ENCODE data around the gene VPS33B. TPM values are rescaled to one million over a fixed set of nuclear protein-coding genes. Genes with fewer than 3 reads are reported as not detected.

VPS33B gene
- total and polyA plus RNA-seq, 10 donors, result 12.1 to 27.6 (median 17.9) TPM

GRCh38 chr15:90952901-90953677, 69.3 kb downstream of the VPS33B start:
- no peak overlapping the region for H3K4me3 ChIP-seq
- H3K27me3 ChIP-seq (replicated peaks in 1 of 7), result no peaks in the 10 kb centered on the region
- no peak for TF ChIP-seq CTCF (IDR thresholded peaks at IDR 0.05 in 8 of 11, conservative IDR thresholded peaks at IDR 0.05 in 3 of 11)
- peak in 1 of 3 donors; percentile 42 for TF ChIP-seq POLR2AphosphoS5 (IDR thresholded peaks at IDR 0.05)
- peaks cover 0 to 68% (median 57%) of the 10 kb centered on the region in 6 donors for H3K36me3 ChIP-seq
- H3K9me3 ChIP-seq, result no peaks in the 10 kb centered on the region
- no peak overlapping the region for H3K27ac ChIP-seq
- DNase-seq, result no peak
- peaks cover 14 to 49% (median 30%) of the 10 kb centered on the region in 6 donors for H3K4me1 ChIP-seq
- WGBS, 5 donors, result 92 to 97% (median 94%) methylated on average over 13 to 14 of the region's 14 CpGs
- intact Hi-C loops (cut with DNase I; ENCODE audit: low total_unique reads), result no loop called here

DNA sequence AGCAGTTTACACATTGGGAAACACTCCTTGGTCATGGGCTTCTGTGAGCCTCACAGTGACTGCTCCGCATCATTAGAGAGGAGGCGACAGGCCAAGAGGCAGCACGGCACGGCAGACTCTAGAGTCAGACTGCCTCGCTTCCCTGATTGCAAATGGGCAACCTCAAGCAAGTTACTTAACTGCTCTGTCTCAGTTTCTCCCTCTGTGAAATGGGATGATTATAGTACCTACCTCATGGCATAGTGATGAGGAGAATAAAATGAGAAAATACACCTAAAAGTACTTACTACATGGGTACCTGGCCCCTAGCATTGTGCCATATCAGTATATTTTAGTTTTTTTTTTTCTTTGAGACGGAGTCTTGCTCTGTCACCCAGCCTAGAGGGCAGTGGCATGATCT, 71.7 kb downstream of the VPS33B start:
- Histone ChIP-seq H3K36me3 (peaks cover 0 to 84% (median 78%) of the 10 kb centered on the region in 6 donors), H3K27ac (no peak overlapping the region), H3K4me3 (no peak overlapping the region), H3K27me3 (replicated peaks in 1 of 7) (no peaks in the 10 kb centered on the region), H3K9me3 (no peaks in the 10 kb centered on the region), H3K4me1 (peaks cover 6 to 28% (median 12%) of the 10 kb centered on the region in 6 donors)
- 94 to 98% (median 97%) methylated on average over 6 of the region's 6 CpGs for WGBS, 5 donors
- no peak for DNase-seq
- TF ChIP-seq POLR2A (IDR thresholded peaks at IDR 0.05) (no peak), CTCF (IDR thresholded peaks at IDR 0.05 in 8 of 11, conservative IDR thresholded peaks at IDR 0.05 in 3 of 11) (no peak), POLR2AphosphoS5 (IDR thresholded peaks at IDR 0.05) (no peak)
- intact Hi-C loops (cut with DNase I; ENCODE audit: low total_unique reads), result no loop called here

- Histone ChIP-seq H3K36me3 (peaks cover 1 to 89% (median 83%) of the 10 kb centered on the region in 6 donors), H3K27me3 (replicated peaks in 1 of 7) (no peaks in the 10 kb centered on the region), H3K9me3 (no peaks in the 10 kb centered on the region), H3K4me1 (peaks cover under 1 to 22% (median 7%) of the 10 kb centered on the region in 6 donors), H3K4me3 (no peak overlapping the region), H3K27ac (peak overlapping the region in 2 of 8 donors; percentile 17 to 37)
- peak in 1 of 3 donors; percentile 24 for TF ChIP-seq POLR2AphosphoS5 (IDR thresholded peaks at IDR 0.05)
- no peak for TF ChIP-seq CTCF (IDR thresholded peaks at IDR 0.05 in 8 of 11, conservative IDR thresholded peaks at IDR 0.05 in 3 of 11)
- TF ChIP-seq POLR2A (IDR thresholded peaks at IDR 0.05), result no peak
- DNase-seq, result no peak
- intact Hi-C loops (cut with DNase I; ENCODE audit: low total_unique reads), result no loop called here
- 87 to 93% (median 90%) methylated on average over 14 to 23 of the region's 23 CpGs for whole genome bisulfite sequencing, 5 donors
Observed at GRCh38 chr15:90949979-90950675, 72.3 kb downstream of the VPS33B start.

Small RNAs within 50 kb of the gene (small RNA-seq; reads per million reads assigned to genes)
- gene RF00019, result 0 reads per million in 4 donors

Other genes with a start within 250 kb of the VPS33B start
- 100 to 1,000 TPM in 2 of 7 donors, 10 to 100 TPM in 5; 62.0 to 139 (median 86.8) TPM for gene FURIN, start 154.0 kb downstream of the VPS33B start, total RNA-seq
- 10 to 100 TPM in 2 of 3 donors, 1 to 10 TPM in 1; 10.0 to 33.3 (median 10.9) TPM for gene FURIN, start 154.0 kb downstream of the VPS33B start, polyA plus RNA-seq
- 100 to 1,000 TPM; 150 to 369 (median 272) TPM for gene FES, start 138.1 kb downstream of the VPS33B start, total RNA-seq
- gene FES, start 138.1 kb downstream of the VPS33B start, polyA plus RNA-seq, result 100 to 1,000 TPM in 1 of 3 donors, 10 to 100 TPM in 2; 39.5 to 176 (median 89.2) TPM
- gene MAN2A2, start 119.3 kb downstream of the VPS33B start, total RNA-seq, result 100 to 1,000 TPM; 105 to 167 (median 120) TPM
- 10 to 100 TPM; 13.7 to 46.1 (median 24.0) TPM for gene MAN2A2, start 119.3 kb downstream of the VPS33B start, polyA plus RNA-seq
- gene HDDC3, start 90.0 kb downstream of the VPS33B start, total RNA-seq, result 10 to 100 TPM; 12.8 to 25.9 (median 18.0) TPM
- gene HDDC3, start 90.0 kb downstream of the VPS33B start, polyA plus RNA-seq, result 10 to 100 TPM; 23.9 to 34.5 (median 31.0) TPM
- gene UNC45A, start 87.3 kb downstream of the VPS33B start, total RNA-seq, result 10 to 100 TPM; 32.8 to 59.5 (median 42.6) TPM
- gene UNC45A, start 87.3 kb downstream of the VPS33B start, polyA plus RNA-seq, result 10 to 100 TPM; 32.2 to 43.6 (median 32.8) TPM
- gene RCCD1, start 67.7 kb downstream of the VPS33B start, total RNA-seq, result 10 to 100 TPM in 2 of 7 donors, 1 to 10 TPM in 5; 6.9 to 11.4 (median 8.7) TPM
- gene RCCD1, start 67.7 kb downstream of the VPS33B start, polyA plus RNA-seq, result 1 to 10 TPM; 3.6 to 9.0 (median 6.3) TPM
- gene PRC1, start 28.1 kb downstream of the VPS33B start, total RNA-seq, result 10 to 100 TPM in 4 of 7 donors, 1 to 10 TPM in 3; 6.0 to 40.0 (median 15.0) TPM
- gene PRC1, start 28.1 kb downstream of the VPS33B start, polyA plus RNA-seq, result 10 to 100 TPM in 1 of 3 donors, 1 to 10 TPM in 2; 7.4 to 13.9 (median 8.8) TPM
- under 1 TPM; 0.07 to 0.97 (median 0.46) TPM for gene SV2B, start 77.7 kb upstream of the VPS33B start, total RNA-seq
- 1 to 10 TPM in 1 of 3 donors, under 1 TPM in 2; 0.26 to 1.2 (median 0.50) TPM for gene SV2B, start 77.7 kb upstream of the VPS33B start, polyA plus RNA-seq

Measured in spleen (tissue), 11 donors.